Natural killer cell (primary cell): ENCODE results near the gene CREB3. TPM values are rescaled to one million over a fixed set of nuclear protein-coding genes. Genes with fewer than 3 reads are reported as not detected.

Experiments used
- ATAC-seq, 3 donors: fragments of 150-1000 bp in 2 of 3; fragments of 200-7000 bp in 1 of 3; cut with Tn5 transposase; 1 replicate in 1 of 3; 2 replicates in 2 of 3; pipeline ENCODE4 v1.10.0; 2021; ENCODE audit warnings: mild to moderate bottlenecking in 2 of 3, moderate library complexity in 2 of 3
- DNase-seq, 2 donors: peaks; one replicate each; pipeline versions ENCODE4 v3.0.0 to v3.0.0-alpha.2; 2013 to 2021; ENCODE audit warnings: mixed read lengths in 1 of 2
- H3K27ac ChIP-seq: one replicate; pipeline ENCODE4 v1.5.1; 2013; ENCODE audit warnings: mild to moderate bottlenecking, low read length
- H3K27me3 ChIP-seq: one replicate; pipeline ENCODE4 v1.6.1; 2013; ENCODE audit warnings: low read length; ENCODE audit not compliant: control insufficient read depth, insufficient read depth
- H3K36me3 ChIP-seq: one replicate; pipeline ENCODE4 v1.6.1; 2013; ENCODE audit warnings: low read length; ENCODE audit not compliant: control insufficient read depth, insufficient read depth
- H3K4me1 ChIP-seq: one replicate; pipeline ENCODE4 v1.6.1; 2013; ENCODE audit warnings: low read length; ENCODE audit not compliant: control insufficient read depth, insufficient read depth
- H3K4me3 ChIP-seq: one replicate; pipeline ENCODE4 v1.5.1; 2013; ENCODE audit warnings: low read length
- H3K9me3 ChIP-seq: one replicate; pipeline ENCODE4 v1.6.1; 2013; ENCODE audit warnings: low read length; ENCODE audit not compliant: control insufficient read depth, insufficient read depth
- H3K27ac Mint-ChIP-seq, 2 donors: one replicate each; pipeline ENCODE4 v1.8.0; 2022; ENCODE audit warnings: mild to moderate bottlenecking in 2 of 2, mixed read lengths in 2 of 2, moderate library complexity in 1 of 2
- H3K27me3 Mint-ChIP-seq, 2 donors: one replicate each; pipeline ENCODE4 v1.8.0; 2022; ENCODE audit warnings: low read depth in 2 of 2, mixed read lengths in 2 of 2
- H3K36me3 Mint-ChIP-seq: one replicate; pipeline ENCODE4 v1.8.0; 2022; ENCODE audit warnings: mixed read lengths
- H3K4me1 Mint-ChIP-seq, 2 donors: one replicate each; pipeline ENCODE4 v1.8.0; 2022; ENCODE audit warnings: mixed read lengths in 2 of 2
- H3K4me3 Mint-ChIP-seq: one replicate; pipeline ENCODE4 v1.8.0; 2022; ENCODE audit warnings: mild to moderate bottlenecking, moderate library complexity, mixed read lengths
- H3K9me3 Mint-ChIP-seq, 2 donors: one replicate each; pipeline ENCODE4 v1.8.0; 2022; ENCODE audit warnings: mixed read lengths in 2 of 2
- CTCF ChIP-seq: fragments of 200-600 bp; IDR thresholded peaks from one replicate; pipeline ENCODE4 v1.8.0; 2022; ENCODE audit warnings: antibody characterized with exemption
- WGBS: methylation state at CpG from one replicate; pipeline ENCODE4 v1.1.7; 2013; ENCODE audit warnings: missing lambda C conversion rate; ENCODE audit not compliant: insufficient coverage; 5-methylcytosine and 5-hydroxymethylcytosine counted together
- intact Hi-C: fragments of 100-400 bp; cut with micrococcal nuclease; formaldehyde crosslinking; loops from one replicate; pipeline ENCODE4 v1.14.2; 2022
- total RNA-seq, 4 donors: library from RNA; stranded (reverse); fragments of 120-200 nt in 1 of 4; gene quantifications; one replicate each; pipeline versions ENCODE4 v1.2.3 to v1.2.4, GENCODE V29; 2013 to 2022

CREB3 gene
- total RNA-seq, 3 donors from 2014 or later (not counting 1 experiment from before 2014, with no cell fraction given): 15.7 to 19.7 (median 18.8) TPM

- Mint-ChIP-seq H3K27ac (peak overlapping the region in 1 of 2 donors; percentile 21), H3K27me3 (no peaks in the 10 kb centered on the region), H3K4me1 (peaks cover 14 to 34% of the 10 kb centered on the region in 2 donors), H3K36me3 (peaks cover 23% of the 10 kb centered on the region), H3K9me3 (no peaks in the 10 kb centered on the region), H3K4me3 (no peak overlapping the region)
- no peak for DNase-seq
- 93% methylated on average over 2 of the region's 2 CpGs for WGBS
- ATAC-seq: no peak
- H3K9me3 ChIP-seq: no peaks in the 10 kb centered on the region
- no peaks in the 10 kb centered on the region for H3K27me3 ChIP-seq
- H3K27ac ChIP-seq: no peak overlapping the region
- no peak overlapping the region for H3K4me3 ChIP-seq
- peaks cover 72% of the 10 kb centered on the region for H3K36me3 ChIP-seq
- H3K4me1 ChIP-seq: peaks cover 27% of the 10 kb centered on the region
- intact Hi-C loops: no loop called here
- no peak for TF ChIP-seq CTCF
These were observed 9.0 kb upstream of the CREB3 start for GRCh38 chr9:35723426-35723825.

- Histone ChIP-seq H3K36me3 (peaks cover 67% of the 10 kb centered on the region), H3K9me3 (no peaks in the 10 kb centered on the region), H3K27ac (no peak overlapping the region), H3K4me1 (peaks cover 30% of the 10 kb centered on the region), H3K27me3 (no peaks in the 10 kb centered on the region), H3K4me3 (no peak overlapping the region)
- no peaks in the 10 kb centered on the region for H3K27me3 Mint-ChIP-seq
- intact Hi-C loops: no loop called here
- WGBS: 97% methylated on average over 8 of the region's 8 CpGs
- no peaks in the 10 kb centered on the region for H3K9me3 Mint-ChIP-seq
- ATAC-seq (no peak), DNase-seq (no peak)
- no peak overlapping the region for H3K4me3 Mint-ChIP-seq
- H3K36me3 Mint-ChIP-seq: peaks cover 23% of the 10 kb centered on the region
- peaks cover 14 to 33% of the 10 kb centered on the region in 2 donors for H3K4me1 Mint-ChIP-seq
- TF ChIP-seq CTCF: no peak
- no peak overlapping the region for H3K27ac Mint-ChIP-seq
These were observed 8.6 kb upstream of the CREB3 start for GRCh38 chr9:35723908-35724307.

GRCh38 chr9:35725362-35725761, 7.1 kb upstream of the CREB3 start:
- Mint-ChIP-seq H3K27me3 (no peaks in the 10 kb centered on the region), H3K36me3 (peaks cover 23% of the 10 kb centered on the region), H3K27ac (peak overlapping the region; percentile 45 to 63), H3K9me3 (no peaks in the 10 kb centered on the region), H3K4me3 (no peak overlapping the region), H3K4me1 (peaks cover 14 to 28% of the 10 kb centered on the region in 2 donors)
- no peak overlapping the region for H3K27ac ChIP-seq
- no peaks in the 10 kb centered on the region for H3K27me3 ChIP-seq
- DNase-seq (no peak), ATAC-seq (no peak)
- intact Hi-C loops: no loop called here
- peaks cover 43% of the 10 kb centered on the region for H3K4me1 ChIP-seq
- H3K4me3 ChIP-seq: no peak overlapping the region
- TF ChIP-seq CTCF: no peak
- no peaks in the 10 kb centered on the region for H3K9me3 ChIP-seq
- 95% methylated on average over 11 of the region's 11 CpGs for WGBS
- peaks cover 53% of the 10 kb centered on the region for H3K36me3 ChIP-seq

GRCh38 chr9:35726931-35727330, 5.5 kb upstream of the CREB3 start:
- peak; percentile 32 to 65 for DNase-seq
- Histone ChIP-seq H3K4me1 (peaks cover 51% of the 10 kb centered on the region), H3K9me3 (no peaks in the 10 kb centered on the region), H3K36me3 (peaks cover 37% of the 10 kb centered on the region), H3K4me3 (no peak overlapping the region), H3K27ac (peak overlapping the region; percentile 73), H3K27me3 (no peaks in the 10 kb centered on the region)
- ATAC-seq: peak; percentile 45 to 62 (median 54)
- TF ChIP-seq CTCF: no peak
- H3K9me3 Mint-ChIP-seq: no peaks in the 10 kb centered on the region
- H3K4me3 Mint-ChIP-seq: no peak overlapping the region
- WGBS: 4% methylated on average over 3 of the region's 3 CpGs
- H3K4me1 Mint-ChIP-seq: peaks cover 17 to 22% of the 10 kb centered on the region in 2 donors
- peaks cover 14% of the 10 kb centered on the region for H3K36me3 Mint-ChIP-seq
- H3K27ac Mint-ChIP-seq: no peak overlapping the region
- H3K27me3 Mint-ChIP-seq: no peaks in the 10 kb centered on the region
- intact Hi-C loops: no loop called here
